HepG2 (cell line): ENCODE measurements around the gene PALMD. TPM values are rescaled to one million over a fixed set of nuclear protein-coding genes. Genes with fewer than 3 reads are reported as not detected.

Experiments used
- ATAC-seq: fragments of 200-7000 bp; cut with Tn5 transposase; 3 replicates; pipeline ENCODE4 v1.9.1; 2020; ENCODE audit warnings: mild to moderate bottlenecking, moderate library complexity
- BruUV-seq: library from RNA; stranded (reverse); fragments of 400-500 nt; replicated peaks from 2 replicates; lab custom pipeline; 2021; lab: Mats Ljungman, UMichigan
- CTCF ChIA-PET: fragments of 300-600 bp; formaldehyde crosslinking; extraction: SDS; loops from one replicate; lab custom pipeline; 2021; ENCODE audit warnings: low total read pairs, inconsistent platforms, low intra/inter-chr PET ratio; lab: Yijun Ruan, JAX
- POLR2A ChIA-PET: fragments of 350-600 bp; sonication (Branson Sonifier 250); formaldehyde crosslinking; loops from one replicate; lab custom pipeline; 2020; ENCODE audit warnings: antibody characterized with exemption, inconsistent platforms; lab: Yijun Ruan, JAX
- DNase-seq: peaks from one replicate; pipeline ENCODE4 v3.0.0-alpha.2; 2015; ENCODE audit warnings: low spot score
- FAIRE-seq: peaks from 3 replicates; lab custom pipeline; 2011; peaks lifted over from hg19 to GRCh38; lab: Jason Lieb, UNC
- H2AFZ ChIP-seq: one replicate; pipeline ENCODE4 v1.6.1; 2011; ENCODE audit warnings: low read length, inconsistent platforms
- H3K27ac ChIP-seq: fragments of 300-600 bp; 3 replicates; pipeline ENCODE4 v1.8.0; 2011; ENCODE audit warnings: mixed run types, mild to moderate bottlenecking, mixed read lengths, low read length, inconsistent platforms; ENCODE audit not compliant: insufficient read depth; ENCODE audit errors: extremely low read length
- H3K27me3 ChIP-seq, 2 experiments: fragments of 200-600 bp in 1 of 2; 2 replicates in 1 of 2; 3 replicates in 1 of 2; pipeline versions ENCODE4 v1.6.0 to v1.8.0; 2011; ENCODE audit warnings: low read length in 2 of 2, mild to moderate bottlenecking in 2 of 2, moderate library complexity in 2 of 2, inconsistent platforms in 1 of 2; ENCODE audit not compliant: insufficient read depth in 2 of 2, control insufficient read depth in 1 of 2
- H3K36me3 ChIP-seq, 2 experiments: fragments of 200-600 bp in 1 of 2; replicated peaks in 1 of 2; 2 replicates in 1 of 2; 3 replicates in 1 of 2; pipeline versions ENCODE4 v1.5.1 to v1.8.0; 2011; ENCODE audit warnings: low read length in 2 of 2, inconsistent platforms in 1 of 2; ENCODE audit not compliant: insufficient read depth in 2 of 2, control insufficient read depth in 1 of 2
- H3K4me1 ChIP-seq: 2 replicates; pipeline ENCODE4 v1.5.1; 2012; ENCODE audit warnings: low read length, inconsistent platforms; ENCODE audit not compliant: insufficient read depth
- H3K4me2 ChIP-seq: 2 replicates; pipeline ENCODE4 v1.6.0; 2011; ENCODE audit warnings: low read depth, low read length, inconsistent platforms
- H3K4me3 ChIP-seq, 3 experiments: fragments of 200-600 bp in 1 of 3; sonication (generic), shearing (Covaris generic) in 1 of 3; replicated peaks in 1 of 3; 2 replicates each; pipeline ENCODE4 v1.5.1; 2011 to 2016; ENCODE audit warnings: low read length in 3 of 3, inconsistent platforms in 2 of 3, low read depth in 2 of 3, mild to moderate bottlenecking in 2 of 3, control low read depth in 1 of 3, mixed read lengths in 1 of 3; ENCODE audit not compliant: insufficient read depth in 1 of 3
- H3K79me2 ChIP-seq: one replicate; pipeline ENCODE4 v1.6.1; 2011; ENCODE audit warnings: low read length, inconsistent platforms; ENCODE audit not compliant: insufficient read depth
- H3K9ac ChIP-seq: 2 replicates; pipeline ENCODE4 v1.6.0; 2011; ENCODE audit warnings: mild to moderate bottlenecking, low read depth, low read length, inconsistent platforms; ENCODE audit not compliant: insufficient read depth
- H3K9me3 ChIP-seq: 2 replicates; pipeline ENCODE4 v1.5.1; 2012; ENCODE audit warnings: mild to moderate bottlenecking, low read length
- H4K20me1 ChIP-seq: 2 replicates; pipeline ENCODE4 v1.6.0; 2011; ENCODE audit warnings: inconsistent platforms, mild to moderate bottlenecking, low read length, moderate library complexity; ENCODE audit not compliant: insufficient read depth
- CEBPB ChIP-seq: IDR thresholded peaks from 2 replicates; pipeline ENCODE4 v1.6.1; 2011; ENCODE audit warnings: low read depth, low read length, improper control_type of control experiment, borderline replicate concordance
- CEBPG ChIP-seq: IDR thresholded peaks from 2 replicates; pipeline ENCODE4 v1.6.1; 2016
- HMGXB4 ChIP-seq, 2 experiments: sonication (generic) in 1 of 2; formaldehyde crosslinking in 1 of 2; IDR thresholded peaks; 2 replicates each; pipeline versions ENCODE4 v1.4.0 to v1.6.1; 2018 to 2020; ENCODE audit warnings: missing genetic modification reagents in 2 of 2, borderline replicate concordance in 1 of 2, low read depth in 1 of 2, mild to moderate bottlenecking in 1 of 2, missing biosample characterization in 1 of 2
- MTERF4 ChIP-seq: sonication (generic); formaldehyde crosslinking; IDR thresholded peaks from 2 replicates; pipeline ENCODE4 v1.8.0; 2023; ENCODE audit warnings: mild to moderate bottlenecking, missing genetic modification reagents
- ZFYVE20 ChIP-seq: sonication (generic); formaldehyde crosslinking; IDR thresholded peaks from 2 replicates; pipeline ENCODE4 v1.8.0; 2023; ENCODE audit warnings: low read depth, mild to moderate bottlenecking, moderate library complexity, missing genetic modification reagents, borderline replicate concordance
- ZSCAN31 ChIP-seq: sonication (generic); formaldehyde crosslinking; IDR thresholded peaks from 2 replicates; pipeline ENCODE4 v1.5.0; 2020; ENCODE audit warnings: low read depth, mild to moderate bottlenecking, missing genetic modification reagents
- WGBS: methylation state at CpG from one replicate; pipeline ENCODE4 v1.1.6; 2017; ENCODE audit warnings: low lambda C conversion rate; 5-methylcytosine and 5-hydroxymethylcytosine counted together
- in situ Hi-C: cut with HindIII; loops from 2 replicates; pipeline ENCODE4 v1.10.0; 2017; ENCODE audit warnings: low pct_unique_long_range_greater_than_20kb; ENCODE audit not compliant: extremely low pct_ligation_motif_present
- intact Hi-C: fragments of 100-400 bp; cut with micrococcal nuclease; formaldehyde crosslinking; loops from one replicate; pipeline ENCODE4 v1.10.0; 2022; ENCODE audit not compliant: unreplicated experiment
- polyA plus RNA-seq, 8 experiments: library from polyadenylated mRNA; depleted of rRNA in 3 of 8; stranded (reverse) in 7 of 8; unstranded in 1 of 8; fragments of >200 nt; fragmentation: Illumina TruSeq in 4 of 8; extraction: Trizol in 4 of 8; gene quantifications; 2 replicates each; pipeline versions ENCODE4 v1.2.1 to v1.2.3, GENCODE V29; 2011 to 2016; ENCODE audit warnings: low read depth in 4 of 8, missing spikeins in 1 of 8, mixed read lengths in 1 of 8; ENCODE audit not compliant: insufficient read depth in 1 of 8
- total RNA-seq, 5 experiments: library from RNA; depleted of rRNA; stranded (reverse); fragments of >200 nt; fragmentation: Illumina TruSeq; extraction: Trizol; gene quantifications; 2 replicates each; pipeline ENCODE4 v1.2.3, GENCODE V29; 2016; ENCODE audit warnings: low read depth in 1 of 5

The PALMD gene
- total and polyA plus RNA-seq, 2 of the 13 experiments (the other 11 are each of a cell fraction or from before 2014, with no cell fraction given), result 5.5 to 31.1 TPM

- ChIA-PET POLR2A (no interaction called here), CTCF (no interaction called here)
- no peak for FAIRE-seq
Measured at GRCh38 chr1:99710994-99711393, 65.1 kb downstream of the PALMD start.

More at GRCh38 chr1:99710994-99711393, 65.1 kb downstream of the PALMD start:
- intact Hi-C loops, result no loop called here
- DNase-seq, result no peak
- in situ Hi-C loops, result loop anchor here (25.0 kb wide), 1 partner anchor 724 kb away; no protein-coding TSS in a partner anchor
- H3K4me2 ChIP-seq, result no peak overlapping the region
- TF ChIP-seq CEBPG (CRISPR knock-in tag) (0 out of 2 replicates have a peak, but pooled peaks have one; percentile 14), ZSCAN31 (CRISPR knock-in tag) (no peak), HMGXB4 (CRISPR knock-in tag; IDR thresholded peaks at IDR 0.05; ENCODE audit: borderline replicate concordance in 1 of 2, low read depth in 1 of 2) (no peak), MTERF4 (CRISPR knock-in tag) (no peak), ZFYVE20 (CRISPR knock-in tag) (no peak), CEBPB (peak; percentile 88)
- TF ChIP-seq, all 625 proteins: peak for 2
- Histone ChIP-seq H4K20me1 (no peaks in the 10 kb centered on the region), H3K36me3 (peaks cover 2 to 53% of the 10 kb centered on the region in 2 experiments), H3K27ac (no peak overlapping the region), H3K9ac (no peak overlapping the region), H2AFZ (no peak overlapping the region), H3K79me2 (no peaks in the 10 kb centered on the region), H3K4me3 (no peak overlapping the region), H3K4me1 (no peaks in the 10 kb centered on the region), H3K27me3 (no peaks in the 10 kb centered on the region), H3K9me3 (no peaks in the 10 kb centered on the region)
- ATAC-seq, result no peak
- WGBS, result 94% methylated on average over 4 of the region's 4 CpGs
- no TSS peak for BruUV-seq
